HuH-7.5 (cell line): ENCODE data around the gene MEP1B.
A peak's percentile ranks its signal among the peaks of the same experiment; 100 is the strongest.
"Not testable (repeated sequence)": the region's sequence is repeated elsewhere in the genome, so short reads cannot be mapped to it uniquely, and the experiment has no call there.

Experiments used
- DNase-seq: peaks from one replicate; pipeline ENCODE4 v3.0.0; 2011; ENCODE audit warnings: low spot score

The MEP1B gene

DNA sequence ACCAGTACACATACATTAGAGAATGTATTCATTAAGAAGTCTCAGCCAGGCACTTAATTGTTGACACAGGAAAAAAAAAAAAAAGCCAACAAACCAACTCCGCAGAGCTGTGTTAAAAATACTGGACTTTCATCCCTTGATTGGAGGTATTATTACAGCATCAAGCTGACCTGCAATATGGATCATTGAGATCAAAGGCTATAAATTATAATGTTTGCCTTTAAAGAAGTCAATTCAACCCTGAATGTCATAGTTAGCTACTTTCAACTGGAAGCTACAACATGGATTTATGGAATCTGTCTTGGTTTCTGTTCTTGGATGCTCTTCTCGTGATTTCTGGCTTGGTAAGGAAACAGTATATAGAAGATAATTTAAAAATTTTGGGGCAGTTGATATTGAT, at the start of gene MEP1B:
TSS of gene MEP1B (plus strand) at position 250 of the 400 bp plus-strand sequence. CDS start at position 282, 32 bp downstream.
- DNase-seq: no peak

DNA sequence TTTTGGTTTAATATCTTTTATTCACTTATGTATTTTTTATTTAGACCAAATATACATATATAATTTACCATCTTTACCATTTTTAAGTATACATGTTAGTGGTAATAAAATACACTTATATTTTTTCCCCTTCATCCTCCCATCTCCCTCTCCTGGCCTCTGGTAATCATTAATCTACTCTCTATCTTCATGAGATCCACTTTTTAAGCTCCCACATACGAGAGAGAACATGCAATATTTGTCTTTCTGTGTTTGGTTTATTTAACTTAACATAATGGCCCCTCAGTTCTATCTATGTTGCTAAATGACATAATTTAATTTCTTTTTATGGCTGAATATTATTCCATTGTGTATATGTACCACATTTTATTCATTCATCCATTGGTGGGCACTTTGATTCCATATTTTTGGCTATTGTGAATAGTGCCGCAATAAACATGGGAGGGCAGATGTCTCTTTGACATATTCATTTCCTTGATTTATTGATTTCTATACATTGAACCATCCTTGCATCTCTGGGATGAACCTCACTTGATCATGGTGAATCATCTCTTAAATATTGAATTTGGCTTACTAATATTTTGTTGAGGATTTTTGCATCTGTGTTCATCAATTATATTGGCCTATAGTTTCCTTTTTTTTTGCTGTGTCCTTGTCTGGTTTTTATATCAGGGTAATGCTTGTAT, 41.5 kb upstream of the MEP1B start:
- DNase-seq: no peak

DNA sequence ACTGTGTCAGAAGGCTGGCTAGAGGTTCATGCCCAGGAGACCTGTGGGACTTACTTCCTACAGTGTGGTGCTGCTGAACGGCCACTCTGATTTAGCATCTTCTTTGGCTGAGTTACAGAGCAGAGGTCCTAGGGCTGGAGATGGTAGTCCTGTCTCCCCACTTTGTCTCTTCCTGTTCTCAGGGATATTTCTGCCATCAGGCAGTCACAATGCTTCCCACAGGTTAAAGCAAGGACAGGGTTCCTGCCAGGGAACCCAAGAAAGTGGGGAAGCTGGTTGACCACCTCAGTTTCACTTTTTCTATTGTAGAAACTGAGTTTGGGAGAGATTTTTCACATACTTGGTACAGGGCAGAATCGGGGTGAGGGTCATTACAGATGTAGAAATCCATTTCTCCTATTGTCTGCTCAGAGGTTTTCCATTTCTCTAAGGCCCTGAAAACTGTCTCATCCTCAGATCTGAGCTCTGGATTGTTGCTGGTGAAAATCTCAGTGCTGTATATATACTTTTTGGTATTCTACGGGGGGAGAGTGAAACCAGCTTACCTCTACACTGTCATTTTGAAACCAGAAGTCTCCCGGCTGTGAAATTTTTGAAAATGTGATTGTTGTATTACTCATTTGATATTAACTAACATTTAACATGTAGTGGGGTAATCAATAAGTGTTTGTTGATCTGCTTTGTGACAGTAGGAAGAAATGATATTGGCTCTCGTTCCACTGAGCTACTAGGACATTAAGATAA, 37.0 kb upstream of the MEP1B start:
- no peak for DNase-seq

DNA sequence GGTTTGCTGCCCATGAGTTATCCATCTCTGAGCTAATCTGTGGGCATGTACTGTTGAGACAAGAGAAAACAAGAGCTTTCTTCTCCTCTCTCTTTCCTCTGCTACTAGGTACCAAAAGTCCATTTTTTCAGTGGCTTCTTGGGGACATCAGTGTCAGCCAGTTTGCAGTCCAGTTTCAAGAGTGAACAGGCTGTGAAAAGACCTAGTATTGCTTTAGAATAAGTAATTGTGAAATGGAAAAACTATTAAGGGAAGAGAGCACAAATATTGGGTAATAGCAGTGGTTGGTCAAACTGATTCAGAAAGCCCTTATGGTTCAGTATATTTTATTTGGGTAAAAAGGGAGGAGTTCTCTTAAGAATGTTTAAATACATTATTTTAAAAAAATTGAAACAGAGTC, 33.0 kb upstream of the MEP1B start:
- no peak for DNase-seq

DNA sequence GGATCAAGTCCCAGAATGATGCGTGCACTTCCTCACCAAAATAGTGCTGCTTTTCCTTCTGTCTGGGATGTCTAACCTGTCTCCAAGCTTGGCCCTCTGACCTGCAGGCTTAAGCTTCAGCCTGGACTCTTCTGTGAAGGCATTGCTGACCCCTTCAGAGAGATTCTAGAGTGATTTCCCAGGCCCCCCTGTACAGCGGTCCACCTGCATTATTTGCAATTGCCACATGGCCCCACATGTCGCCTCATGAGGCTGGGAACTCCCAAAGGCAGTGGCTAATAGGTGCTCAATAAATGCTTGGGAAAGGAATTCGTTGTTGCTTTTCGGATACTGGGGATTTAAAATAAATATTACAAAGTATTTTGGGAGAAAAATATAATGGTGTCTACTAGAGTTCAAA, 32.3 kb upstream of the MEP1B start:
- DNase-seq: no peak

DNA sequence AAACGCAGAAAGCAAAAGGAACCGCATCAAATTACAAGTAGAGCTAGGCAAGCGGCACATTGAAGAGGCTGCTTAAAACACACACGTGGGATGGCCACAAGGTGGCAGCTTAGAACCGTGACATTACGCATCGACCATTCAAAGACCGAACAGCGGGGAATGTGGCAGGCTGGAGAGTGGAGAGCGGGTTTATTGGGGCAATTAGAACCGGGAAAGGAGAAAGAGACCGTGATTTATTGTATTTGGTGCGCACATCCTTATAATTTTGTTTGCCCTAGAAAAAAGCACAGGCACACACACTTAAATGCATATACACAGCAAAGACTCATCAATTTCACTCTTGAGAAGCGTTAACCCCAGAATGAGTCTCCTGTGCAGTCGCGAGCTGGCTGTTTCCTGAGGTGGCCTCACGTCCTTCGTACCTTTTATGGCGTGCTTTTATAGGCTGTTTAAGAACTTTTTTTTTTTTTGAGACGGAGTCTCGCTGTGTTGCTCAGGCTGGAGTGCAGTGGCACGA, 31.7 kb upstream of the MEP1B start:
- DNase-seq: peak; percentile 23

DNA sequence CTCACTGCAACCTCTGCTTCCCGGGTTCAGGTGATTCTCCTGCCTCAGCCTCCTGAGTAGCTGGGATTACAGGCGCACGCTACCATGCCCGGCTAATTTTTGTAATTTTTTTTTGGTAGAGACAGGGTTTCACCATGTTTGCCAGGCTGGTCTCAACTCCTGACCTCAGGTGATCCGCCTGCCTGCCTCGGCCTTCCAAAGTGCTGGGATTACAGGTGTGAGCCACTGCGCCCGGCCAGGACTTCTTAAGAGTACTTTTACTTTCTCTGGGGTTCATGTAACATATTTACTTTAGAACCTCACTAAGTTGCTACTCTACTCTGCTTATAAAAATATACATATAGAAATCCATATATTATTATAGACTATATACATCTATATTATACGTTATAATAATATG, 31.2 kb upstream of the MEP1B start:
- DNase-seq: not testable (repeated sequence)

DNA sequence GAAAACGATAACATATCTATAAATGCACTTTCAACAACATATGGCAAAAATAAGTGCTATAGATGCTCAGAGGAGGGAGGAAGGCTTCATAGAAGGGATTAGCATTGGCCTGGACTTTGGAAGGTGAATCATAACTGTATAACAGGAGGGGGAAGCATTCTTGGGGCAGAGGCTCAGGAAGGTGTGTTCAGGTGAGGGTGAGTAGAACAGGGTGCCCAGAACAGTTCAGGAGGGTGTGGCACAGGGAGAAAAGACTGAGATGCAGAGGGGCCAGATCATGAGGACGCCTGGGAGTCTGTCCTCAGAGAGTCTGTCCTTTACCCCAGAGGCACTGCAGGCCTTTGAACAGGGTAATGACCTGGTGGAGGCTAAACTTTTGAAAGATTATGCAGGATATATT, 29.3 kb upstream of the MEP1B start:
- no peak for DNase-seq

DNA sequence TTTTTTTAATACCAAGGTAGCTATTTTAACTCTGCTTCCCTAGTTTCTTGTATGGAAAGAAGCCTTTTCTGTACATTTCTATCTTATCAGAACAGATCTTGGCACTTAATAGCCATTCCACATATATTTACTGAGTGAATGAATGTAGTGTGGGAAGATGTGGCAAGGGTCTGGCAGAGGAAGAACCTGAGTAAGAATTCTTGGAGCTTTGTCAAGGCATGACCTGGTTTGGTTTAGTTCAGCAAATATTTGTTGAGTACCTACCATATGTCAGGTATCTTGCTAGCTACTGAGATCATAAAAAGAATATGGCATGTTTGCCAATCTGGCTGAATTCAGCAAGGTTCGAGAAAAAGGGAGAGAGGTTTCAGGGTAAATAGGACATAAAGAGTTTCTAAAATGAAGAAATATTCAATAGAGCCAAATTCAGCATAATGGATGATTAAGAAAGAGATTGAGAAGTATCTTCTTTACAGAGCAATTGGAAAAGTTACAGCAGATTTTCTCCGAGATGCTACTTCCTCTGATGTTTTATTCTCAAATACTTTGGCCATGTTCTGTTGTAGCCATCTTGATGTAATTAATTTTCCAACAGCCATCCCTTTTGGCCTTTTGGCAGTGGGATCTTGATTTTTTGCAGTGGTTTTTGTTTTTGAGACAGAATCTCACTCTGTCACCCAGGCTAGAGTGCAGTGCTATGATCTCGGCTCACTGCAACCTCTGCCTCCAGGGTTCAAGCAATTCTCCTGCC, 21.7 kb upstream of the MEP1B start:
- DNase-seq: no peak

DNA sequence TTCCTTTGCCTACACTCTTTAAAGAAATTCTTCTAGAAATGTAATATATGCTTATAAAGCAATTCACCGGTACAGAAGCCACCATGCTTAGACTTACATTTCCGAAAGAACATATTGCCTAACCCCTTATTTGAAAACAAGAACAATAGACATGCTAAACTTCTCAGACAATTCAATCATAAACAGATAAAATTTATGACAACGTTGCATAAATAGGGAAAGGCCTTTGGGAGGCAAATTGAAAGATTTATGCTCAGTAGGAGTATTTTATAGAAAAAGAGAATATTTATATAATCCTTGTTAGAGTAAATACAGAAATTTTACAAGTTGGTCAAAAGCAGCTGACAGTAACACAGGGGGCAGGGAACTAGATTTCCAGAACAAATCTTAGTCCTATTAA, 16.2 kb upstream of the MEP1B start:
- no peak for DNase-seq

DNA sequence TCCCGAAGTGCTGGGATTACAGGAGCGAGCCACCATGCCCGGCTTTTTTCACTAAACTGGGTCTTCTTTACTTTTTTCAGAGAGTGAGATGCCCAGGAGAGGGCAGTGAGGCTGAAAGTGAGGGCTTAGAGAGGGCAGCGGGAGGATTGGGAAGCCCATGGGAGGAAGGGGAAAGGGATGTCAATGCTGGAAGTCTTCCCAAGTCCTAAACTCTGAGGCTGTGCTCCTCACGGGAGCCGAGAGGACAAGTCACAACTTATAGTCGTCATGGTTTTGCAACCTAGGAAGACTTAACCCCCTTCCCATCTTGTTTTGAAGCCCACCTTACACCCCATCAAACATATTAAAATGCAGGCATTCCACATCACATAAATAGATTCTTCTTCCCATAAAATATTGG, 15.1 kb upstream of the MEP1B start:
- DNase-seq: no peak

DNA sequence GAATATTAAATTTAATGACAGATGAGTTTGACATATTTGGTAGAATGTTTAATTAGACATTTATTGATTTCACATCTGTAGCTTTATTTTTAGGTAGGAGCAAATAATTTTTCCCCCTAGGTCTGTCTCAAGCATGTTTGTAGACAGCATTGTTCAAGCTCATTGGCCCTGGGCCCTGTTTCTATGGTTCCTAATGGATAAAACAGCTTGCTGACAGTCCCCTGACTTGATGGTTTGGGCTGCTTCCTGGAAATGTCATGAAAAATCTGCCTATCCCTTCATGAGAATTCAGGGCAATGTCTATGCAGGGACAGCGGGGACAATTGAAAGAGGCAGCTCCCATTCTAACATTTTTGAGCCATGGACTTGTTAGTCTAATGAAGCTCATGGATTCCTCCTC, 14.6 kb upstream of the MEP1B start:
- DNase-seq: no peak

DNA sequence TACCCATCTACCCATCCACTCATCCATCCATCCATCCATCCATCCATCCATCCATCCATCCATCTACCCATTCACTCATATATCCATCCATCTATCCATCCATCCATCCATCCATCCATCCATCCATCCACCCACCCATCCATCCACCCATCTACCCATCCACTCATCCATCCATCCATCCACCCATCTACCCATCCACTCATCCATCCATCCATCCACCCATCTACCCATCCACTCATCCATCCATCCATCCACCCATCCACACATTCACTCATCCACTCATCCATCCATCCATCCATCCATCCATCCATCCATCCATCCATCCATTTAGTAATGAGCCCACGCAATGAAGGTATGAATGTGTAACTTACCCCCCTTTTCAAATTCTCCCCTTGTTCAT, 13.1 kb upstream of the MEP1B start:
- not testable (repeated sequence) for DNase-seq

DNA sequence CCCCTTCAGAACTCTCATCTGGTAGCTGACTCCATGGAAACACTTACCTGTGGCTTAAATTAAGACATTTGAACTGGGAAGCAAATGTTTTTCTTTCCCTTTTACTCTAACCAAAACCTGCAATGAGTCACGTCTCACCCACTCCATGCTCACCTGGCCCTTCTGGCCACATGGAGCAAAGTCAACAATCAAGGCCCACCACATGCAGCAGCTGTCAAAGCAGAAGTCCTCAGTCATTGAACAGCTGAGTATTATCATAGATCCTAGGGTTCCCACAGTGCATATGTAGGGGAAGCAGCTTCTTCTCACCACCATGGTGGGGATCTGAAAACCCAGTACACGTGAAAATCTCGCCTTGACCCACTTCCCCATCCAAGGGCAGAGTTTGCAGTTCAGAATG, 12.3 kb upstream of the MEP1B start:
- no peak for DNase-seq

DNA sequence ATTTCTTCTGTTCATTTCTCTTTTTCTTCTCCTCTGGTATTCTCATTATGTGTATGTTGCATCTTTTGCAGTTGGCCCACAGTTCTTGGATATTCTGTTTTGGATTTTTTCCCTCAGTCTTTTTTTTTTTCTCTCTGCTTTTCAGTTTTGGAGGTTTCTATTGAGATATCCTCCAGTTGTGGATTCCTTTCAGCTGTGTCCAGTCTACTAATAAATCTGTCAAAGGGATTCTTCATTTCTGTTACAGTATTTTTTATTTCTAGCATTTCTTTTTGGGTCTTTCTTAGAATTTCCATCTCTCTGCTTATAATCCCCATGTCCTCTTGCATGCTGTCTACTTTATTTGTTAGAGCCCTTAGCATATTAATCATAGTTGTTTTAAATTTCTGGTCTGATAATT, 6.3 kb upstream of the MEP1B start:
- no peak for DNase-seq

DNA sequence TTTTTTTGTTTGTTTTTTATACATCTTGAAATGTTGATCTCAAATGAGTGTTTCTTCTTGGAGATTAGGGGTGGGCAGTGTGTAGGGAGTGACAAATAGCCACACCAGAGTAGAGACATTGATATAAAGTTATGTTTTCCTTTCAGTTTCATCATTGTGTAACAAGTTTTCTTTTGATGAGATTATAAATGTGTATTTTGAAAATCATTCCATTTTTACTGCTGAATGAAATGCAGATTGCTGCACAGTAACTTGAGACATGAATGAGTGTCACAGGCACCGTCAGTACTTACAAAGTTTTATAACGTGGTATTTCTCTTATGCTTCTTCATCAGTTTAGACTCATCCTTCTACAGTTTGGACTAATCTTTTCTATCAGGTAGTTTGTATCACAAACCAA, 370 bp downstream of the MEP1B start:
- DNase-seq: no peak

DNA sequence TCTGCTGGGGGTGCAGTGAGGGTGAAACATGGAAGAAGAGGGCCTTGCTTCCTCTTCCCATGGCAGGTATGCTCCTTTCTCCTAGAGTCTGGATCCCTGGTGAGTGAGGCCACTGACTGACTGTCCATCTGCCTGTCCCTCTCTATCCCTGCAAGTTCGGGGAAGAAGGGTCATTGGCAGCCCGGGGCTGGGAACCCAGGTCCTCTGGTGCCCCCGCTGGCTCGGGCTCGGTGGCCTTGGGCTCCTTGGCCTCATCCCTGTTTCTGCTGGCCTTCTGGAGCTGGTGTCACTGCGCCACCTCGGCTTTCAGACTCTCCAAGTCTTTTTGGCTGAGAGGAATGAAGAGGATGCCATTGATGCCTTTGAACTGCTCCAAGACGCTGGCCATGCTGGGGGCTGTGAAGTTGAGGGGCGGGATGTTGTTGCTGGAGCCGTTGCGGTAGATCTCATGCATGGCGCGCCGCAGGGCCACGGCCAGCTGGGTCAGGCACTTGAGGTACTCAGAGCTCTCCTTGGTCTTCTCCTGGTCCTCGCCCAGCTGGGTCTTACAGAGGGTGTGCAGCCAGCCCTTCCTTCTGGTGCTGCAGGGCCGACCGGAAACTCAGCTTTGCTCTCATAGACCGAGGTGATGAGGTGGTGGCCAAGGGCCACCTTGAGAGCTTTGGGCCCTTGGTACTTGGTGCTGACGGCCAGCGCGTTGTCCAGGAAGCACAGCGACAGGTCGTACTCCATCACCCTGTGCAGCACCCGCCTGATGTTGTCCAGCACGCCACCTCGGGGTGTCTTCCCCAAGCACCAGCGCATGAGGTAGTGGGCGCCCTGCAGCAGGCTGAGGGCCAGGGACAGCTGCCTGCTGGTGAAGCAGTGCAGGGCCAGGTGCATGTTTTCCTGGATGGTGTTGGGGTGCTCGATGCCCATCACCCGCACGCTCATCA, 6.3 kb downstream of the MEP1B start:
- DNase-seq: no peak

DNA sequence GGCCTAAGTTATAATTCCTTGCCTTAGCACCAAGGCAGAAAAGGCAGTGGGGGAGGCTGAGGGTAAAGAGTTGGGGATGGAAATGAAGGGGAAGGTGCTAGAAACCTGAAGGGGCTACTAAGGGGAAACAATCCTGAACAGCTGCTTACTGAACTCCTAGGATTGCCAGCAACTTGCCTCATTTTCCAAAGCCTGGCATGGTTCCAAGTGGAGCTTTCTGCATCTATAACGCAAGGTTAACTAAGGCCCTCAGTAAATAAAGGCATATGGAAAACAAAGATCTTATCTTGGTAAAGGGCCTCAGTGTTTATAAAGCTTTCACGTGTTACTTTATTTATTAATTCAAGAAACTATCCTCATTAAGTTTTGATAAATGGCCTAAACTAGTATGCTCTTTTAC, 10.9 kb downstream of the MEP1B start:
- no peak for DNase-seq

DNA sequence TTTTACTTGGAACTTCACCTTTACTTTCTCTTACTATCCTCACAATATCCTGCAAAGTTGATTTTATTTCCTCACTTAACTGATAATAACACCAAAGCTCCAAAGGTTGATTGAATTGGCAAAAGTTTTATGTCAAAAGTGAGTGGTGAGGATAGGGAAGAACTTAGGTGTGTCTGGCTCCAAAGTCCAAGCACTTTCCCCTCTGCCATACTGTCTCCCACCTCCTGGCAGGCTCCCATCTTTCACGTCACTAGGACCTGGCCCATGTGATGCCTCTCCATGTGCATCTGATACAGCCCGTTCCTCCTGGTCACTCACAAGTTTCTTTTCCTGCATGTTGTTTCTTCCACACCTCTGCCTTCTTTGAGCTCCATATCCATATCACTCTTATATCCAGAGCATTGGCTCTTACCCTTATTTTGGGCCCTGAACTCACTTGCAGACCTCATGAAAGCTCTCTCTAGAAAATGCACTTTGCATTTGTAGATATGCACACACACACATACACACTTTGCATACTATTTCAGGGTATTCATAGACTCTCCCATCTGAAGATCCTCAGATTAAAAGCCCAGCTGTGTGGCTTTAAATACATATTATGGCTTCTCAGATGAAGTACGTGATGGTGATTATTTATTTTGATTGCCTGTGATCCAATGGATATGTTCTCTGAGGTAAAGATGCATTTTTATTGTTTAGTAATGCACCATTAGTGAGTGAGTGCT, 12.3 kb downstream of the MEP1B start:
- no peak for DNase-seq

DNA sequence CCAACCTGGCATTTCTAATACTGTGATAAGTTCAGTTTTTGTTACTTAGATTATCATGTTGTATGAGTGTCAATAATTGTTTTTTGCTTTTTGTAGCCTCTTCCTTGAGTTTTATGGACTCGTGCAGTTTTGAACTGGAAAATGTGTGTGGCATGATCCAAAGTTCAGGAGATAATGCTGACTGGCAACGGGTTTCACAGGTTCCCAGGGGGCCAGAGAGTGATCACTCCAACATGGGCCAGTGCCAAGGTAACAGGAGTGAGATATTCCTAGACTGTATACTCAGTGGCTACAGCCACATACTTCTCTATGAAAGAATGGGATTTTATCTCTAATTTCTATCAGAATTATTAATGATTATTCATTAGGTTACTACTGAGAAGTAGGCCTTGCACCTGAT, 18.2 kb downstream of the MEP1B start:
- DNase-seq: no peak

DNA sequence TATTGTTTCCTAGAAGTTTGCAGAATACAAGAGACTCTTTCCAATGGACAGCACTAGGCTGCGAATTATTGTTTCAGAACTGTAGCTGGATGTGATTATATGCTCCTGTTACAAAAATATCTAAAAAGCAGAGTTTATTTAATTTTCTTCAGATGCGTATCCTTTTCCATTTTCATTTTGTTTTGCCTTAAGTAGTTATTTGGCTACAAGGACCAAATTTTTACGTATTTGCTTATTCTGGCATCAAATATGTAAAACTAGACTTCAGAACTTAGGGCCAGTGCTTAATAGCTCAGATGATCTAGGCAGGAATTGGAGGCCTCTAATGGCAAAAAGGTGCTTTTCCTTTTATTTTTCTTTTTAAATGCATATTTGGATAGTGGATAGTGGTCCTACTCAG, 18.7 kb downstream of the MEP1B start:
- DNase-seq: no peak
